GM21526 (cell line): ENCODE results near the gene CPNE7.
A peak's percentile ranks its signal among the peaks of the same experiment; 100 is the strongest.

Experiments
- ATAC-seq: cut with Tn5 transposase; IDR thresholded peaks from one replicate; pipeline ENCODE4 v1.9.1; 2021; ENCODE audit warnings: moderate library complexity; ENCODE audit not compliant: unreplicated experiment, low FRiP score

CPNE7 gene

GRCh38 chr16:89548344-89549006, 27.1 kb upstream of the CPNE7 start:
- ATAC-seq, result no peak

- ATAC-seq, result no peak
Observed at GRCh38 chr16:89549007-89549700, 26.4 kb upstream of the CPNE7 start.

DNA sequence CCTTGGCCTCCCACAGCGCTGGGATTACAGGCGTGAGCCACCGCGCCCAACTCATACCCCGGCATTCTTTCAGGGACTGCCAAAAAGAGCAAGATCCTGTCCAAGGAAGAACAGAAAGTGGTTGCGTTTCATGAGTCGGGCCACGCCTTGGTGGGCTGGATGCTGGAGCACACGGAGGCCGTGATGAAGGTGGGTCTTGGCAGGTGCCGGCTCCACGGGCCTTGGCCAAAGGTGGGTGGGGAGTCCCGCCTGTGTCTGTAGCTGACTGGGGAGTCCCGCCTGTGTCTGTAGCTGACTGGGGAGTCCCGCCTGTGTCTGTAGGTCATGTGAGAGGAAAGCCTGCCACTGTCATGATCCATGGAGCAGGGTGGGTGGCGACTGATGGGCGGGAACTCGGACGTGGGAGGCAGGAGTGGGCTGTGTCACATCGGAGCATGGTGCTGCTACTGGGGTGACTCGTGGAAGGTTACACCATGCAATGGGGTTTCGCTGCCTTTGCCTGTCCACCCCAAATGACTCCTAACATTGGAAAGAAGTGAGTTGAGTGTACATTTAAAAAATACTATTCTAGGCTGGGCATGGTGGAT, 25.0 kb upstream of the CPNE7 start:
- no peak for ATAC-seq

GRCh38 chr16:89552329-89552728, 23.2 kb upstream of the CPNE7 start:
- ATAC-seq, result no peak

DNA sequence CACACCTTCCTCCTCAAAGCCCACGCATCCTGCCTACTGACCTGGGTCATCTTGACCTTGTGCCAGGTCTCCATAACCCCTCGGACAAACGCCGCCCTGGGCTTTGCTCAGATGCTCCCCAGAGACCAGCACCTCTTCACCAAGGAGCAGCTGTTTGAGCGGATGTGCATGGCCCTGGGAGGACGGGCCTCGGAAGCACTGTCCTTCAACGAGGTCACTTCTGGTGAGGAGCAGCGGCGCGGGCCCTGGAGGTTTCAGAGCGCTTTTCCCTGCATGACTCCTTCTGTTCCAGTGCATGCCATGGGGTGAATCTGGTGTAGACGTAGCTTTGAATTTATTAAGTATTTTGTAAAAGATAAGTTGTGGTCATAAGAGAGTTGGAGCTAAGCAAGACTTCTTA, 22.6 kb upstream of the CPNE7 start:
- ATAC-seq, result no peak

DNA sequence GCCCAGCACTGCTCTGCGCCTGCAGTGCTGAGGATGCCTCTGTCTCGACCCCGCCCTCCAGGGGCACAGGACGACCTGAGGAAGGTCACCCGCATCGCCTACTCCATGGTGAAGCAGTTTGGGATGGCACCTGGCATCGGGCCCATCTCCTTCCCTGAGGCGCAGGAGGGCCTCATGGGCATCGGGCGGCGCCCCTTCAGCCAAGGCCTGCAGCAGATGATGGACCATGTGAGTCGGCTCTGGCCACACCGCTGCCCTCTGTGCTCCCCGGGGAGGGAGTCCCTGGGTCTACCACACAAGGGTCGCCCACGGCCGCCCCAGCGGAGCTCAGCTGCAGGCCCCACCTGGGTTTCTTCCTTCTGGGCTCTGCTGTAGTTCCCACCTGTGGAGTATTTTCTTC, 21.8 kb upstream of the CPNE7 start:
- ATAC-seq, result no peak

DNA sequence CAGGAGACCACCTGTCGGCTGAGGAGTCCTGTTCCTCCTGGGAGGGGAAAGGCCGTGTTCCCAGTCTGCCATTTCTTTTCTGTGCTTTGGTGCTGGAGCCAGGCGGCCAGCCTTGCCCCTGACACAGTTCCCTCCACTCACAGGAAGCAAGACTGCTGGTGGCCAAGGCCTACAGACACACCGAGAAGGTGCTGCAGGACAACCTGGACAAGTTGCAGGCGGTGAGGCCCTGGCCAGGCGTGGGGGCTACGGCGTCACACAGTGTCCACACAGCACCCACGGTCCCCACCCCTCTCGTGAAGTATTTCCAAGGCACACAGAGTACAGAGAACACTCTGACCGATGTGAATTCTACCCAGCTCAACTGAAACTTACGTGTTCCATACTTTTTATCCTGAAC, 21.2 kb upstream of the CPNE7 start:
- ATAC-seq, result no peak

- ATAC-seq, result no peak
Observed at GRCh38 chr16:89555265-89555664, 20.3 kb upstream of the CPNE7 start.

GRCh38 chr16:89555780-89556179, 19.8 kb upstream of the CPNE7 start:
- ATAC-seq, result no peak

- no peak for ATAC-seq
Observed at GRCh38 chr16:89556750-89557689, 18.5 kb upstream of the CPNE7 start.

- no peak for ATAC-seq
Observed at GRCh38 chr16:89557690-89558490, 17.7 kb upstream of the CPNE7 start.

- peak; percentile 68 for ATAC-seq
Observed at GRCh38 chr16:89560378-89561141, 15.0 kb upstream of the CPNE7 start, which contains the start of gene RPL13. Gene RPL13 (plus strand): TSS chr16:89560682. CDS start chr16:89560960, 278 bp downstream.

GRCh38 chr16:89561142-89561883, 14.2 kb upstream of the CPNE7 start:
- ATAC-seq, result no peak

DNA sequence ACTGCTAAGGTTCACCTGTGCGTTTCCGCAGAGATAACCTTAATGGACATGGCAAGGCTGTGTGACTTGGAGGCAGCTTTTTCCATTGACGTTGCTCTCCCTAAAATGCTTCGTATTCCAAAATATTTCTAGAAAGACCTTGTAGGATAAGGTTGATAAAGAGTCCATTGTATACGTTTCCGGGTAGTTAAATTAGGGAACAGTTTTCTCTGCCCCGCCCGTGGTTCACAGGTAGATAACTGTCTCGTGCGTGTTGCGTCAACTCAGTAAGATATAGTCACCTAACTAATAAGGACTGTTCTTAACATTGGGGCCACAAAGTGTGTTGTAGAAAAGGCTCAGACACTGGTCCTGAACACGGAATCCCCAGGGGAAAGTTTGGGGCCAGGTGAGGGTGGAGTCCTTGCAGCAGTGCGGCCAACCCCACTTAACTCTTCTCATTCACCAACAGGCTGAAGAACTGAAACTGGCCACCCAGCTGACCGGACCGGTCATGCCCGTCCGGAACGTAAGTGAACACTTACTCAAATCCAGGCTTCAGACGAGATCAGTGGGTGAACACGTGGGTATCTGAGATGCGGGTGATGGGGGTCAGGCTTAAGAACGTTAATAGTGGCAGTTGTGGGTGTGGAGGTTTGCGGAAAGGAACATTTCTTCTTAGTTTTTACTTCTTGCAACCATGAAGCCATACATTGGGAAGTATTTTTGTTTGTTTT, 13.5 kb upstream of the CPNE7 start:
- ATAC-seq, result no peak

- no peak for ATAC-seq
Observed at GRCh38 chr16:89562939-89563338, 12.6 kb upstream of the CPNE7 start.

- ATAC-seq, result no peak
Observed at GRCh38 chr16:89563639-89564392, 11.7 kb upstream of the CPNE7 start.
